ENCODE measurements around the gene GLMN. TPM values are rescaled to one million over a fixed set of nuclear protein-coding genes. Genes with fewer than 3 reads are reported as not detected.

GLMN gene
- total and polyA plus RNA-seq, 2 of the 13 experiments (the other 11 are each of a cell fraction or from before 2014, with no cell fraction given) = 5.9 to 18.4 TPM

DNA sequence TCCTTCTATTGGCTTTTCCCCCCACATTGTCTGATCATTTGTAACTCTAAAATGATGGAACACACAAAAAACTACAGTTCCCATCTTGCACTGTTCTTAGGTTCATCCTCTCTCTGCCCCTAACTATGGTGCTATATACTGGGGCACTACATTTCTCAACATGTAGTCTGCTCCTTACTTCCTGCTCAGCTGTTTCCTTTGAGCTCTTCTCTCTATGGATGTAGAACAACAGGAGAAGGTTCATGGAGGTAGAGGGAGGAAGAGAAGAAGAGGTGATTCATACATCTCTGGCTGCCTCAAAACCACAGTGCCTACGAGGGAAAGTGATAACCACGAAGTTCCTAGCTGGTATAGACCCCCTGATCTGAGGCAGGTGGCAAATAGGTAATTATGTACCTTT, 88.1 kb downstream of the GLMN start:
- no peak overlapping the region for H3K27ac ChIP-seq (ENCODE audit: extremely low read length, insufficient read depth, low read length)
- in situ Hi-C loops (cut with HindIII; ENCODE audit: extremely low pct_ligation_motif_present, low pct_unique_long_range_greater_than_20kb) = no loop called here
- WGBS (ENCODE audit: low lambda C conversion rate) = 0% methylated on average over 2 of the region's 2 CpGs
- no peak overlapping the region for H3K9ac ChIP-seq (ENCODE audit: insufficient read depth, low read depth, low read length)
- no peak overlapping the region for H2AFZ ChIP-seq (ENCODE audit: low read length)
- ATAC-seq (no peak), DNase-seq (ENCODE audit: low spot score) (no peak), FAIRE-seq (no peak)
- ChIA-PET CTCF (ENCODE audit: low intra/inter-chr PET ratio, low total read pairs) (no interaction called here), POLR2A (no interaction called here)
- no peaks in the 10 kb centered on the region for H4K20me1 ChIP-seq (ENCODE audit: insufficient read depth, low read length)
- peaks cover 4% of the 10 kb centered on the region; the same call in 1 of the 2 replicates for H3K9me3 ChIP-seq (ENCODE audit: low read length)
- no peak overlapping the region for H3K4me3 ChIP-seq (replicated peaks in 1 of 3; ENCODE audit: insufficient read depth in 1 of 3, low read depth in 2 of 3, low read length in 3 of 3)
- BruUV-seq (replicated peaks) = no TSS peak
- no peaks in the 10 kb centered on the region; a peak in 2 of 5 replicates for H3K27me3 ChIP-seq (ENCODE audit: control insufficient read depth in 1 of 2, insufficient read depth in 2 of 2, low read length in 2 of 2)
- no peaks in the 10 kb centered on the region for H3K36me3 ChIP-seq (replicated peaks in 1 of 2; ENCODE audit: control insufficient read depth in 1 of 2, insufficient read depth in 2 of 2, low read length in 2 of 2)
- TF ChIP-seq KDM1A (CRISPR knock-in tag; IDR thresholded peaks at IDR 0.05) (no peak), NFE2L2 (IDR thresholded peaks at IDR 0.05; ENCODE audit: low read length) (no peak), ZFY (CRISPR knock-in tag; IDR thresholded peaks at IDR 0.05) (no peak), ZNF160 (CRISPR knock-in tag; IDR thresholded peaks at IDR 0.05) (no peak), TEAD2 (CRISPR knock-in tag; IDR thresholded peaks at IDR 0.05) (no peak), TARDBP (CRISPR knock-in tag; IDR thresholded peaks at IDR 0.05) (no peak)
- TF ChIP-seq, protein P1, sequence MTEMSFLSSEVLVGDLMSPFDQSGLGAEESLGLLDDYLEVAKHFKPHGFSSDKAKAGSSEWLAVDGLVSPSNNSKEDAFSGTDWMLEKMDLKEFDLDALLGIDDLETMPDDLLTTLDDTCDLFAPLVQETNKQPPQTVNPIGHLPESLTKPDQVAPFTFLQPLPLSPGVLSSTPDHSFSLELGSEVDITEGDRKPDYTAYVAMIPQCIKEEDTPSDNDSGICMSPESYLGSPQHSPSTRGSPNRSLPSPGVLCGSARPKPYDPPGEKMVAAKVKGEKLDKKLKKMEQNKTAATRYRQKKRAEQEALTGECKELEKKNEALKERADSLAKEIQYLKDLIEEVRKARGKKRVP (CRISPR knock-in tag; IDR thresholded peaks at IDR 0.05) = no peak
- TF ChIP-seq, protein P2, sequence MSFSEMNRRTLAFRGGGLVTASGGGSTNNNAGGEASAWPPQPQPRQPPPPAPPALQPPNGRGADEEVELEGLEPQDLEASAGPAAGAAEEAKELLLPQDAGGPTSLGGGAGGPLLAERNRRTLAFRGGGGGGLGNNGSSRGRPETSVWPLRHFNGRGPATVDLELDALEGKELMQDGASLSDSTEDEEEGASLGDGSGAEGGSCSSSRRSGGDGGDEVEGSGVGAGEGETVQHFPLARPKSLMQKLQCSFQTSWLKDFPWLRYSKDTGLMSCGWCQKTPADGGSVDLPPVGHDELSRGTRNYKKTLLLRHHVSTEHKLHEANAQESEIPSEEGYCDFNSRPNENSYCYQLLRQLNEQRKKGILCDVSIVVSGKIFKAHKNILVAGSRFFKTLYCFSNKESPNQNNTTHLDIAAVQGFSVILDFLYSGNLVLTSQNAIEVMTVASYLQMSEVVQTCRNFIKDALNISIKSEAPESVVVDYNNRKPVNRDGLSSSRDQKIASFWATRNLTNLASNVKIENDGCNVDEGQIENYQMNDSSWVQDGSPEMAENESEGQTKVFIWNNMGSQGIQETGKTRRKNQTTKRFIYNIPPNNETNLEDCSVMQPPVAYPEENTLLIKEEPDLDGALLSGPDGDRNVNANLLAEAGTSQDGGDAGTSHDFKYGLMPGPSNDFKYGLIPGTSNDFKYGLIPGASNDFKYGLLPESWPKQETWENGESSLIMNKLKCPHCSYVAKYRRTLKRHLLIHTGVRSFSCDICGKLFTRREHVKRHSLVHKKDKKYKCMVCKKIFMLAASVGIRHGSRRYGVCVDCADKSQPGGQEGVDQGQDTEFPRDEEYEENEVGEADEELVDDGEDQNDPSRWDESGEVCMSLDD (CRISPR knock-in tag; IDR thresholded peaks at IDR 0.05; ENCODE audit: borderline replicate concordance) = no peak
- TF ChIP-seq, protein P3, sequence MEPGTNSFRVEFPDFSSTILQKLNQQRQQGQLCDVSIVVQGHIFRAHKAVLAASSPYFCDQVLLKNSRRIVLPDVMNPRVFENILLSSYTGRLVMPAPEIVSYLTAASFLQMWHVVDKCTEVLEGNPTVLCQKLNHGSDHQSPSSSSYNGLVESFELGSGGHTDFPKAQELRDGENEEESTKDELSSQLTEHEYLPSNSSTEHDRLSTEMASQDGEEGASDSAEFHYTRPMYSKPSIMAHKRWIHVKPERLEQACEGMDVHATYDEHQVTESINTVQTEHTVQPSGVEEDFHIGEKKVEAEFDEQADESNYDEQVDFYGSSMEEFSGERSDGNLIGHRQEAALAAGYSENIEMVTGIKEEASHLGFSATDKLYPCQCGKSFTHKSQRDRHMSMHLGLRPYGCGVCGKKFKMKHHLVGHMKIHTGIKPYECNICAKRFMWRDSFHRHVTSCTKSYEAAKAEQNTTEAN (CRISPR knock-in tag; conservative IDR thresholded peaks at IDR 0.05) = no peak
- no peak overlapping the region for H3K4me2 ChIP-seq (ENCODE audit: low read depth, low read length)
- no peaks in the 10 kb centered on the region for H3K4me1 ChIP-seq (ENCODE audit: insufficient read depth, low read length)
- intact Hi-C loops (cut with micrococcal nuclease; ENCODE audit: unreplicated experiment) = no loop called here
- no peaks in the 10 kb centered on the region for H3K79me2 ChIP-seq (ENCODE audit: insufficient read depth, low read length)
